ENCODE measurements around the gene PTGES3L. TPM values are rescaled to one million over a fixed set of nuclear protein-coding genes. Genes with fewer than 3 reads are reported as not detected.
A peak's percentile ranks its signal among the peaks of the same experiment; 100 is the strongest.

Gene PTGES3L
- total RNA-seq, 2 donors from 2014 or later: 0.52 TPM; not detected in 1

- no peak for DNase-seq
- no peaks in the 10 kb centered on the region for H3K27me3 ChIP-seq
- H3K4me3 ChIP-seq: no peak overlapping the region
- no peaks in the 10 kb centered on the region for H3K36me3 ChIP-seq (replicated peaks in 1 of 2; ENCODE audit: insufficient read depth in 1 of 2, low read depth in 2 of 2)
- no peak for TF ChIP-seq CTCF (IDR thresholded peaks at IDR 0.05)
- TF ChIP-seq POLR2A (IDR thresholded peaks at IDR 0.05): no peak
- intact Hi-C loops (cut with DNase I): no loop called here
- no peak for ATAC-seq
- 28 to 39% methylated on average over 4 to 5 of the region's 5 CpGs for WGBS, 2 donors
- H3K4me1 ChIP-seq: no peaks in the 10 kb centered on the region
- no peaks in the 10 kb centered on the region for H3K9me3 ChIP-seq
- H3K27ac ChIP-seq: no peak overlapping the region
These were observed 10.8 kb downstream of the PTGES3L start for GRCh38 chr17:42969001-42969581.

GRCh38 chr17:42967925-42968324, 12.0 kb downstream of the PTGES3L start:
- H3K27ac ChIP-seq: no peak overlapping the region
- DNase-seq: no peak
- no peak overlapping the region for H3K4me3 ChIP-seq
- no peaks in the 10 kb centered on the region for H3K36me3 ChIP-seq (replicated peaks in 1 of 2; ENCODE audit: insufficient read depth in 1 of 2, low read depth in 2 of 2)
- H3K4me1 ChIP-seq: peaks cover 8% of the 10 kb centered on the region
- no peak for ATAC-seq
- TF ChIP-seq POLR2A (IDR thresholded peaks at IDR 0.05) (no peak), CTCF (IDR thresholded peaks at IDR 0.05) (no peak)
- intact Hi-C loops (cut with DNase I): no loop called here
- WGBS, 2 donors: 64 to 71% methylated on average over 1 of the region's 1 CpG
- no peaks in the 10 kb centered on the region for H3K27me3 ChIP-seq
- H3K9me3 ChIP-seq: no peaks in the 10 kb centered on the region

GRCh38 chr17:42964161-42964932, 15.5 kb downstream of the PTGES3L start, which contains the start of gene AARSD1:
AARSD1 (minus strand) TSS chr17:42964454; CDS start chr17:42964440, 14 bp downstream.
- no peaks in the 10 kb centered on the region for H3K9me3 ChIP-seq
- TF ChIP-seq CTCF (IDR thresholded peaks at IDR 0.05): peak in 2 of 7 experiments; percentile 4 to 20
- TF ChIP-seq POLR2A (IDR thresholded peaks at IDR 0.05): peak; percentile 26 to 86 (median 81)
- H3K4me3 ChIP-seq: peak within 1 kb of the TSS; percentile 62 to 64
- no peaks in the 10 kb centered on the region for H3K27me3 ChIP-seq
- WGBS, 2 donors: 2 to 4% methylated on average over 33 to 43 of the region's 43 CpGs
- H3K27ac ChIP-seq: peak within 1 kb of the TSS; percentile 27 to 85 (median 72)
- peak; percentile 99 for ATAC-seq
- intact Hi-C loops (cut with DNase I): no loop called here
- H3K36me3 ChIP-seq (replicated peaks in 1 of 2; ENCODE audit: insufficient read depth in 1 of 2, low read depth in 2 of 2): peaks cover 0 to 13% of the 10 kb centered on the region in 2 donors
- peaks cover 17% of the 10 kb centered on the region for H3K4me1 ChIP-seq
- peak; percentile 92 to 94 (median 93) for DNase-seq

- no peak overlapping the region for H3K4me3 ChIP-seq
- intact Hi-C loops (cut with DNase I): no loop called here
- H3K9me3 ChIP-seq: no peaks in the 10 kb centered on the region
- H3K27me3 ChIP-seq: no peaks in the 10 kb centered on the region
- whole genome bisulfite sequencing, 2 donors: 95 to 100% methylated on average over 1 of the region's 1 CpG
- DNase-seq (peak; percentile 44 to 85 (median 73)), ATAC-seq (peak; percentile 50)
- TF ChIP-seq CTCF (IDR thresholded peaks at IDR 0.05) (no peak), POLR2A (IDR thresholded peaks at IDR 0.05) (no peak)
- peaks cover 5% of the 10 kb centered on the region for H3K4me1 ChIP-seq
- H3K36me3 ChIP-seq (replicated peaks in 1 of 2; ENCODE audit: insufficient read depth in 1 of 2, low read depth in 2 of 2): peaks cover 0 to 42% of the 10 kb centered on the region in 2 donors
- H3K27ac ChIP-seq: no peak overlapping the region
These were observed 26.2 kb downstream of the PTGES3L start for GRCh38 chr17:42953669-42954068.
